HTERT RPE-1 (cell line): ENCODE measurements around the gene ACTR8.

Experiments
- in situ Hi-C: fragments of 300-500 bp; cut with MboI; formaldehyde crosslinking; loops from 4 replicates; pipeline ENCODE4 v1.14.3; 2020; ENCODE audit warnings: low sequenced_read_pairs

ACTR8 gene

DNA sequence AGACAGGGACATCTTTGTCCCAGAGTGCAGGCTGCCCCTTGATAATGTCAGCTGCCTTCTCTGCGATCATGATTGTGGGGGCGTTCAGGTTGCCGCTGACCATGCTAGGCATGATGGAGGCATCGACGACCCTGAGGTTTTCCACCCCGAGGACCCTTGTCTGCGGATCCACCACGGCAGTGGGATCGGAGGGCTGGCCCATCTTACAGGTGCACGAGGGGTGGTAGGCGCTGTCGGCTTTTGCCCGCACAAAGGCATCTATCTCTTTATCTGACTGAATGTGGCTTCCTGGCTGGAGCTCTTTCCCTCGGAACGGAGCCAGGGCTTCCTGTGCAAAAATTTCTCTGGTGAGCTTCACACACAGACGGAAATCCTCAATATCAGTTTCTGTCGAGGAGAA is 64.1 kb downstream of the ACTR8 start:
- in situ Hi-C loops, result no loop called here

DNA sequence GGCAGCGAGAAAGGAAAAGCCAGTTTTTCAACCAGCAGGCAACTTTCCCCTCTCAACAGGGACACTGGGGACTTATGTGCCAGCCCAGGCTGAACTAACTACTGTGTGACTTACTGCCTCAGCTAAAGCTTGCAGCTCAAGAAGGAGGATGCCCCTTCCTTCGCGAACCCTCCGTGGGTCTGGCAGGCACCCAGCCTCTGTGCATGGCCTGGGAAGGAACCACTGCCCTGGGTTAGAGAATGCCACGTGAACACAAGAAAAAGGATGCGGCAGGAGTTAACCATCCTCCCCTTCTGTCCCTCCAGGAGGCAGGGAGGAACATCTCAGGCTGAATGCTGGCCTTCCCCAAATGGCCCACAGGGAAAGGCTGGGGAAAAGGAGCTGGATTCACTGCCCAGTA is 64.7 kb downstream of the ACTR8 start:
- in situ Hi-C loops, result no loop called here
